ENCODE data around the gene SPTBN4. TPM values are rescaled to one million over a fixed set of nuclear protein-coding genes. Genes with fewer than 3 reads are reported as not detected.
A peak's percentile ranks its signal among the peaks of the same experiment; 100 is the strongest.

Gene SPTBN4
- polyA plus RNA-seq, 12 donors = 0.14 to 0.83 (median 0.33) TPM; not detected in 2

DNA sequence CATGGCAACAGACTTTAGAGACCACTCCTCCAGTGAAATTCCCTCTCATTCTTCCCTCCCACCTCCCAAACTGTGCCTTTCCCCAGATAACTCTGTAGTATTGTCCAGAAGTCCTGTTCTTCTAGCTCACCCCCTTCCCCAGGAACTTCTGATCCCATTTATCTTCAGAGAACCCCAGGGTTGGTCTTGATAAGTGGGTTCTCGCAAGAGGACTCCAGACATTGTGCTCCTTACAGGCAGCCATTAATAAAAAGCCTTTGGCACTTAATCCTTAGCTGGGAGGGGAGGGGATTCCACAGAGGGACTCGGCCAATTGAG lies 136.2 kb downstream of the SPTBN4 start:
- DNase-seq = no peak

DNA sequence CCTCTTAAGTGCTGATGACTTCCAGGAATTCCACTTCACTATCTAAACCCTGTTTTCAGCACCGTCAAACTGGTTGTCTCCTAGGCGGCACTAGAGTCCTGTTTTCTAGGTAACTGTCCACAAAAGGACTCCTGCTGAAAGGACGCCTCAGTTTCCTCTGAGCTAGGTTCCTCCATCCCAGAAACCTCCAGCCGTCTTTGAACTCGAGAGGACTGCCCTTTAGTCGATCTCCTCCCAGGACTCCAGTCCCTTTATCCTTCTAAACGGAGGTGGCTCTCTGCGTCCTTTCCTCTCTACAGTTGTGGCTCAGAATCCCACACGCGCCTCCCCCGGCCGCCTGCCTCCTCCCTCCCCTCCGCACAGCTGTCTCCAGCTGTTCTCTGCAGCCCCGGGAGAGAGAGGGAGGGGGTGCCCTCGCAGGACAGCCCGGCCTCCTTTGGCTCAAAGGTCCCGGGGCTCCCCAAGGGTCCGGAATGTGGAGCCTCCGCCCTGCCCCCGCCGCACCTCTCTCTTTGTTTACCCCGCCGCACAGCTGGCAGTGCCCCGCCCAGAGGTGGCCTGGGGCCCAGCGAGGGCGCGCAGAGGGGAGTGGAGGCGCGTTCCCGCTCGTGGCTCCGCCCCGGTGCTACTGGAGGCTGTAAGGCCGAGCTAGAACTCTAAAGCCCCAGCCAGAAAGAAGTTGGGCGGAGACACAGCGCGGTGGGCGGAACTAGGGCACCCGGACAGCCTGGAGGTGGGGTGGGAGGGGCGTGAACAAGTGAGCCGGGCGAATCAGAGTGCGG lies 136.8 kb downstream of the SPTBN4 start:
- DNase-seq = peak; percentile 97

DNA sequence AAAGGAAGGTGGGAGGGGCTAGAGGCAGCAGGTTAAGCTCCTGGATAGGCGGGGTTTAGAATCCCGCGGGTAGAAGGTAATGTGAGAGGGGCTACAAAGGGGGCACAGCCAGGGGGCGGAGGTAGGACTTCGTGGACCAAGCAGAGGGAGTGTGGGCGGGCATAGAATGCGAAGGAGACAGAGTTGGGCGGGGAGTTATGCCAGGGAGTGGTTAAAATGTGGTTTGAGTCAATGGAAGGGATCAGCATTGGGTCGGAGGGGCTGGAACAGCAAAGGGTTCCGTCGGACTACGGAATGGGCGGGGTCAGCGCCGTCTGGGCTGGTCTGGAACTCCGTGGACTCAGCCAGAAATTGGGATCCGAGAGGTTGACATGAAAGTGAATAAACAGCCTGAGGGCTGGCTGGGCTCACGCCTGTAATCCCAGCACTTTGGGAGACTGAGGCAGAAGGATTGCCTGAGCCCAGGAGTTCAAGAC lies 137.4 kb downstream of the SPTBN4 start:
- no peak for DNase-seq

DNA sequence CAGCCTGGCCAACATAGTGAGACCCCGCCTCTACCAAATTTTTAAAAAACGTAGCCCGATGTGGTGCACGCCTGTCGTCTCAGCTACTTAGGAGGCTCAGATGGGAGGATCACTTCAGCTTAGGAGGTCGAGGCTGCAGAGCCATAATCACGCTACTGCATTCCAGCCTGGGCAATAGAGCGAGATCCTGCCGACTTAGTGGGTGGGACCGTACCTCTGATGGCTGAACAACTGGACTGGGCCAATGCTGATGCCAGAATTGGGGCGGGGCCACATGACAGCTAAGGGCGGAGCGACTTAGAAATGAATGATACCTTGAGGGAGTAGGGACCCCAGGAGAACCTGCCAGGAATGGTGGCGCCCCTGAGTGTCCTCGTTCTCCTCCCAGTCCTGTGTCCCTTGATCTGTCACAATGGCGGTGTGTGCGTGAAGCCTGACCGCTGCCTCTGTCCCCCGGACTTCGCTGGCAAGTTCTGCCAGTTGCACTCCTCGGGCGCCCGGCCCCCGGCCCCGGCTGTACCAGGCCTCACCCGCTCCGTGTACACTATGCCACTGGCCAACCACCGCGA lies 137.9 kb downstream of the SPTBN4 start:
- DNase-seq = no peak

DNA sequence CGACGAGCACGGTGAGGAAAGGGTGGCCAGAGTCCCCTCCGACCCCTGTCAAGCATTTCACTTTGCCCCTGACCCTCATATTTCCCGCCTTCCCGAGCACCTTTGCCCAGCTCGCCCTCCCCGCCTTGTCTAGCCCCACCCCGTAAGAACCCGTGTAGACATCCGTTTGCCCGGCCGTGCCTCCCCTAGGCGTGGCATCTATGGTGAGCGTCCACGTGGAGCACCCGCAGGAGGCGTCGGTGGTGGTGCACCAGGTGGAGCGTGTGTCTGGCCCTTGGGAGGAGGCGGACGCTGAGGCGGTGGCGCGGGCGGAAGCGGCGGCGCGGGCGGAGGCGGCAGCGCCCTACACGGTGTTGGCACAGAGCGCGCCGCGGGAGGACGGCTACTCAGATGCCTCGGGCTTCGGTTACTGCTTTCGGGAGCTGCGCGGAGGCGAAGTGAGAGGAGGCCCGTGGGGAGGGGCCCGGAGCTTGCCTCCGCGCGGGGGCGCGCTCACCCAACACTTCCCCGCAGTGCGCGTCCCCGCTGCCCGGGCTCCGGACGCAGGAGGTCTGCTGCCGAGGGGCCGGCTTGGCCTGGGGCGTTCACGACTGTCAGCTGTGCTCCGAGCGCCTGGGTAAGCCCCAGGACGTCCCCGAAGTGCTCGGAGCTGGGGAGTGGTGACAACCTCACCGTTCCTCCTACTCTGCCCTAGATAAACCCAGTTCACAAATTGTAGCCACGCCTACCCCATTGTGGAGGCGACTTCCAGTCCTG lies 138.6 kb downstream of the SPTBN4 start:
- no peak for DNase-seq

DNA sequence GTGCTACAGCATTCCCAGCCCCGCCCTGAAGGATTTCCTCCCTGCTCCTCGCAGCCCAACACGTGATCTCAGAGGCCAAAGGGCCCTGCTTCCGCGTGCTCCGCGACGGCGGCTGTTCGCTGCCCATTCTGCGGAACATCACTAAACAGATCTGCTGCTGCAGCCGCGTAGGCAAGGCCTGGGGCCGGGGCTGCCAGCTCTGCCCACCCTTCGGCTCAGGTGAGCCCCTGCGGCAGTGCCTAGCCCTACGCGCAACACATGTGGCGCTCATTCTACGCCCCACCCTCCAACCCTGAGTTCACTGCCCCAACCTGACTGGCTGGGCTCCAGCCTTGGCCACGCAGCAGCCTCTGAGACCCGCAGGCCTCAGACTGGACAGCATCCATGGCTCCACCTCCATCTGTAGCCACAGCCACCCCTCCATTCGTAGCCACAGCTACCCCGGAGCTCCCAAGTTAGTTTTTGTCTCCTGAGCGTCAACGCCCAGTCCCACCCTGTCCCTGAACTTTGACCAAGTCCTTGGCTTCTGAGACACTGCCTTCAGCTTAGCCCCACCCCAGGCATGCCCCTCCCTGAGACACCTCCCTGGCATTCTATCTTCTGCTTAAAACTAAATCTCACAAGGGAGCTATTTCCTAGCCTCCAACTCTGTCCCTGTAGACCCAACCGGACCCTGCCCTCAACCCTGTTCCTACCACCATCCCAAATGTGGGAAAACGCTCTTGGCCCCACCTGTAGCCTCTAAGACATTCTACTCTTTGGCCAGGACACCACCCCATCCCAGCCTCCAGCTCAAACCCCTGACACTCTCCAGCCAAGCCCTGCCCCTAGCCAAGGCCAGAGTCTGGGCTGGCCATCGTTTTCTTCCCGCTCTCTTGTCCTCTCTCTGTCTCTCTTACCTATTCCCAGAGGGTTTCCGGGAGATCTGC lies 140.8 kb downstream of the SPTBN4 start:
- no peak for DNase-seq

DNA sequence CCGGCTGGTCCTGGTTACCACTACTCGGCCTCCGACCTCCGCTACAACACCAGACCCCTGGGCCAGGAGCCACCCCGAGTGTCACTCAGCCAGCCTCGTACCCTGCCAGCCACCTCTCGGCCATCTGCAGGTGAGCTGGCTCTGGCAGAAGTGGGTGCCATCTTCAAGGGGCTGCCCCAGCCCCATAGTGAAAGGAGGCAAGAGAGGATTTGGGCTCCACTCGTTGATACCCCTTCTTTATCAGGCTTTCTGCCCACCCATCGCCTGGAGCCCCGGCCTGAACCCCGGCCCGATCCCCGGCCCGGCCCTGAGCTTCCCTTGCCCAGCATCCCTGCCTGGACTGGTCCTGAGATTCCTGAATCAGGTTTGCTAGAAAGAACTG lies 141.4 kb downstream of the SPTBN4 start:
- no peak for DNase-seq

DNA sequence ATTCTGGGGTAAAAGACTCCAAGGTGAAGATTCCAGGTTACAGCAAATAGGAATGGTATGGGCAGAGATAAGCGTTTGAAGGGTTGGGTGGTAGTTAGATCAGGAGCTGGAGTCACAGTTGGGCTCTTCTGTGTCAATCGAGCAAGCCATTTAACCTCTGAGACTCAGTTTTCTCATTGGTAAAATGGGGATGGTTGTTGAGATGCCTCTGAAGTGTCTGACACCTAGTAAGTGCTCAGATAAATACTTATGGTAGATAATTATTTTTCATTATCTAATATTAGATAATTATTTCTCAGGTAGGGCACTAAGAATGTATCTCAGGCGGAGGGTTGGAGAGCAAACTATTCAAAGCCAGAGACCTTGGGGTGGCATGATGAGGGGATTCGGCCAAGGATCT lies 142.2 kb downstream of the SPTBN4 start:
- DNase-seq = no peak

DNA sequence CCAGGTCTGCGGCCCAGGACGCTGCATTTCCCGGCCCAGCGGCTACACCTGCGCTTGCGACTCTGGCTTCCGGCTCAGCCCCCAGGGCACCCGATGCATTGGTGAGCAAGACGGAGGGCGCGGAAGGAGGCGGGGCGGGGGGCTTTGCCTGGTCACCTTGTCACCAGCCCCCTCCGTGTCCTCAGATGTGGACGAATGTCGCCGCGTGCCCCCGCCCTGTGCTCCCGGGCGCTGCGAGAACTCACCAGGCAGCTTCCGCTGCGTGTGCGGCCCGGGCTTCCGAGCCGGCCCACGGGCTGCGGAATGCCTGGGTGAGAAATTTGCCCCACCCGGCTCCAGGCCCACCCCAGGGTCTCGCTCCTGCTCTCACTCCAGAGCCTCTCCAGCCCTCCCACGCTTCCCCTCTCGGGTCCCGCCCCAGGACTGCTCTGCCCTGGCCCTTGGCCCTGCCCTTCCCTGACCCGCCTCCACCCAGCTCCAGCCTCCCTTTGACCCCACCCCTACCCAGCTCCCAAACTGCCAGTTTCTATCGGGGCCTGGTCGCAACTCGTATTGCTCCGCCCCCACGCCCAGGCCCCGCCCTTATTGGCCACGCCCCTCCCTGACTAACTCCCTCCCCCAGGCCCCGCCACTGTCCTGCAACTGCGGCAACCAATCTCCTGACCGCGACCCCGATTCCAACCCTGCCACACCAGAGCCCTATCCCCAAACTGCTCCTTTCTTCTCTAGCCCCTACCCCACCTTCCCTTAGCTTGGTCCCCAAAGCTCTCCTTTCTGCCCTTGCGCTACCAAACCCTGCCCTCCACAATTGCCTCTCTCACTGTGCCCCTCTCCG lies 143.0 kb downstream of the SPTBN4 start:
- DNase-seq = no peak

DNA sequence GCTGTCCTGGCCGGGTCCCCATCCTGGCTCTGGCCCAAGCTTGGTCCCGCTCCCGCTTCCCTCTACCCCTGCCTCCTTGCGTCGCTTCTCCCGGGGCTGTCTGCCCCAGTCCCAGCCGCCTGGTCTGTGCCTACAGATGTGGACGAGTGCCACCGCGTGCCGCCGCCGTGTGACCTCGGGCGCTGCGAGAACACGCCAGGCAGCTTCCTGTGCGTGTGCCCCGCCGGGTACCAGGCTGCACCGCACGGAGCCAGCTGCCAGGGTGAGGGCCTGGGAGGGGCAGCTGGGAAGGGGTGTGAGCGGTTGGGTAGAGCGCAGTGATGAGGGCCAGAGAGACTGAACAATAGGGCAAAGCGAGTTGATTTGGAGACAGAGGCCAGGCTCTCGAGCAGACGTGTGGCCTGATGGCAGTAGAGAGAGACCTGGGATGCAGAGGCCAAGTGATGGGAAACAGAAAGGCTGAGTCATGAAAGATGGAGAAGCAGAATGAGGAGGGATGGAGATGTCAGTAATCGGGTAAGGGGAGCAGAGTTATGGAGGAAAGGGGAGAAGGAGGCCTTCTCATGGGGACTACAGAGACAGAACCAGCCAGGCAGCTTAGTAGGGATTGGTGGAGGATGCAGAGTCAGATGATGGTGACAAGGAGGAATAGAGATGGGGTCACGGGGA lies 143.7 kb downstream of the SPTBN4 start:
- DNase-seq = no peak

DNA sequence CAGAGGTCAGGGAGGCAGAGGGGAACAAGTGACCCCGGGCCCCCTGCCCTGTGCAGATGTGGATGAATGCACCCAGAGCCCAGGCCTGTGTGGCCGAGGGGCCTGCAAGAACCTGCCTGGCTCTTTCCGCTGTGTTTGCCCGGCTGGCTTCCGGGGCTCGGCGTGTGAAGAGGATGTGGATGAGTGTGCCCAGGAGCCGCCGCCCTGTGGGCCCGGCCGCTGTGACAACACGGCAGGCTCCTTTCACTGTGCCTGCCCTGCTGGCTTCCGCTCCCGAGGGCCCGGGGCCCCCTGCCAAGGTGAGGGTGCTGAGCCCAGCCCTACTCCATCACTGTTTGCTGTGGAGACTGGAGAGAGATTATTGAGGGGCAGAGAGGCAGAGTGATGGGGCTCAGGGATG lies 144.3 kb downstream of the SPTBN4 start:
- DNase-seq = no peak

DNA sequence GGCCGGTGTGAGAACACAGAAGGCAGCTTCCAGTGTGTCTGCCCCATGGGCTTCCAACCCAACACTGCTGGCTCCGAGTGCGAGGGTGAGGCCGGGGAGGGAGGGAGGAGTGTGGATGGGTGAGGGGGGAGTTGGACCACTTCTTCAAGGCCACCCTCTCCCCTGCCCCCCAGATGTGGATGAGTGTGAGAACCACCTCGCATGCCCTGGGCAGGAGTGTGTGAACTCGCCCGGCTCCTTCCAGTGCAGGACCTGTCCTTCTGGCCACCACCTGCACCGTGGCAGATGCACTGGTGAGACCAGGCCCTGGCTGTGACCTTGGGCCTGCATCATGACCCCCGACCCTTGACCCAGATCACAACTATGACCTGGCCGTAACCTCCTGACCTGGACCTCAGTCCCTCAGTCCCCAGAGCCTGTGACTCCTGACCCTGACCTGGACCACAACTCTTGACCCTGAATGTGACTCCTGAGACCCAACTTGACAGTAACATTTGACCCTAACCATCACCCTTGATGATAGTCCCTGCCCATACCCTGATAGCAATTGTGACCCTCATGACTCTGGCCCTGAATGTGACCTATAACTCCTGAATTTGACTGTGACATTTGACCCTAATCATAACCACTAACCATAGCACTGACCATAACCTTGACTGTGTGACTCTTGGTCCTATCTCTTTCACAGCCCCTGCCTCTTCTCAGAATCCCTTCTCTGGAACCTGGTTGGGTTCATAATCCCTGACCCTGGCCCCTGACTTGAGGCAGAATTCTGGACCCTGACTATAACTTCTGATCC lies 145.3 kb downstream of the SPTBN4 start:
- DNase-seq = no peak

DNA sequence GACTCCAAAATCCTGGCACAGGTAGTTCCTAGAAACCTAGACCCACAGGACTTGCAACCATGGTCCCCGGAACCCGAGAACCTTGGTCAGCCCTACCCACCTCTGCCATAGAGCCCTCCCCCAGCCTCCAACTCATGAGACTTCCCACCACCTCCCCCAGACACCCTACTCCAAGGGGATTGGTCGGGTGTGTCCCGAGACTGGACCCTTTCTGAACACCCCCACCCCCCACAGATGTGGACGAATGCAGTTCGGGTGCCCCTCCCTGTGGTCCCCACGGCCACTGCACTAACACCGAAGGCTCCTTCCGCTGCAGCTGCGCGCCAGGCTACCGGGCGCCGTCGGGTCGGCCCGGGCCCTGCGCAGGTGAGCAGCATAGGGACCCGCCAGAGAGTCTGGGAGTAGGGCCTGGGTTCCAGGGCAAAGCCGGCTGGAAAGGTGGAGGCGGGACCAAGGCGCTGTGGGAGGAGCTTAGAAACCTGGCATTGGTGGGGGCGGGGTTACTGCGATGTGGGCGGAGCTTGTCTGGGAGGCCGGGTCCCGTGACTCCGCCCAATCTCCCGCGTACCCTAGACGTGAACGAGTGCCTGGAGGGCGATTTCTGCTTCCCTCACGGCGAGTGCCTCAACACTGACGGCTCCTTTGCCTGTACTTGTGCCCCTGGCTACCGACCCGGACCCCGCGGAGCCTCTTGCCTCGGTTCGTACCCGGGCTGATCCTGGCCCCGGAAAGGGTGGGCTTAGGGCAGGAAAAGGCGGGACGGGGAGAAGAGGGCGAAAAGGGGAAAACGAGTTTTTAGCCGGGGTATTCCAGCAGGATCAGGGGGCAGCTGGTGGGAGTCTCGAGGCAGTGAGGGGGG lies 146.3 kb downstream of the SPTBN4 start:
- DNase-seq = no peak

DNA sequence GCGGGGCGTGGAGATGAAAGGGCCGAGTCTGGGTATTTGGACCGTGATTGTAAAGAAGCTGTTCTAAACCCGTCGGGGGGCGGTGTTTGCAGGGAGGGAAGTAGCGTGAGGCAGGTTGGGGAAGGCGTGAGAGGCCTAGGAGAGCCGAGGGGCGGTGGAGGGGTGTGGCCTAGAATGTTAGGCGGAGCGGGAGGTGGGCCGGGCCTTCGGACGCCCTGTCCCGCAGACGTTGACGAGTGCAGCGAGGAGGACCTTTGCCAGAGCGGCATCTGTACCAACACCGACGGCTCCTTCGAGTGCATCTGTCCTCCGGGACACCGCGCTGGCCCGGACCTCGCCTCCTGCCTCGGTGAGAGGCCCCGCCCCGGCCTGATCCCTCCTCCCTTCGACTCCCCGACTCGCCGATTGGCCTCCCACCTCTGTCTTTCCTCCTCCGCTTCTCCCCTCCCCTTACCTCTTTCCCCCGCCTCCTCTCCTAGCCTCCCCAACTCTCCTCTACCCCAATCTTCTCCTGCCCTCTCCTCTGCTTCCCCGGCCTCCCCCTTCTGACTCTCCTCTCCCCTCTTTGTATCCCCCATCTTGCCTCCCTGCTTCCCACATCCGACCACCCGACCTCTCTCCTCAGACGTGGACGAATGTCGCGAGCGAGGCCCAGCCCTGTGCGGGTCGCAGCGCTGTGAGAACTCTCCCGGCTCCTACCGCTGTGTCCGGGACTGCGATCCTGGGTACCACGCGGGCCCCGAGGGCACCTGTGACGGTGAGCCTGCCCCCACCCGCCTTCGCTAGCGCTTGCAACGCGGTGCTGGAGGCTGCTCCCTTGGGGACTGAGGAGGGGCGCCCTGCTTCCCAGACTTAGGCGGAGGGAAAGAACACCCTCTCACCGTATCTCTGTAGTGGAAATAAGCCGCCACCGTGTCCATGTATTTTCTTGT lies 147.2 kb downstream of the SPTBN4 start:
- peak; percentile 76 for DNase-seq

DNA sequence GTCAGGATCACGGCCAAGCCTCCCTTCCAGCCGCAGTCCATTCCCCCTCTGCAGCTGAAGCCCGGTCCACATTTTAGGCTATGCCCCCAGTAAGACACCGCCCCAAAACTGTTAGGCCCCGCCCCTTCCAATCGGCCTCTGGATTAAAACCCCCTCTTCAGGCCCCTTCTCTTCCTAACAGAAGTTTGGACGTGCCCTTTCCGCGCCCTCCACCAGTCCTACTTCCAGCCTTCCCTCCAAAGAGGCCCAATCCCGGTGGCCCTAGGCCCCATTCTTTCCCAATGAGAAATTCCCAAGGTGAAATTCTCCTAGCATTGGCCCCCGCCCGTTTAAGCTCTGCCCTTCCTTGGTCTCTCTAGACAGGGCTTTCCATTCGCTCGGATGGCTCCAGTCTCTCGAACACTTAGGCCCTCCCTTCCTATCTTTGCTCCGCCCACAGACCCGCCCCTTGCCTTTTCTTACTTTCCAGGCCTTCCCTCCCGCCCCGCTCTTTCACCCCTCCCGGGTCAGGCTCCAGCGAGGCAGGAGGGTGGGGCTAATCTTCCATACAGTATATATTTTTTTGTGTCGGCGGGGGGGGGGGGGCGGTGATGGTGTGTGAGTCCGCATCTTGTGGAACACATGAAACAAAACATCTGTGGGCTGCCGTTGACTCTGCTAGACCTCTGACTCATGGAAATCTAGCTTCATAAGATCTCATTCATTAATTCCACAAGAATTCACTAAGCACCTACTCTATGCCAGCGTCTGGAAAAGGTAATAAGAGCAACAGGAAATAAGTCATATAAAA lies 148.0 kb downstream of the SPTBN4 start:
- DNase-seq = peak; percentile 78

DNA sequence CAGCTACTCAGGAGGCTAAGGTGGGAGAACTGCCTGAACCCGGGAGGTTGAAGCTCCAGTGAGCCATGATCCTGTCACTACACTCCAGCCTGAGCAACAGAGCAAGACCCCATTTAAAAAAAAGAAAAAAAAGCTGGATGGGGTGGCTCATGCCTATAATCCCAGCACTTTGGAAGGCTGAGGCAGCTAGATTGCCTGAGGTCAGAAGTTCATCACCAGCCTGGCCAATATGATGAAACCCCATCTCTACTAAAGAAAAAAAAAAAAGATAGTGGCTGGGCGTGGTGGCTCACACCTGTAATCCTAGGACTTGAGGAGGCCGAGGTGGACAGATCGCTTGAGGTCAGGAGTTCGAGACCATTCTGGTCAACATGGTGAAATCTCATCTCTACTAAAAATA lies 149.4 kb downstream of the SPTBN4 start:
- DNase-seq = no peak

DNA sequence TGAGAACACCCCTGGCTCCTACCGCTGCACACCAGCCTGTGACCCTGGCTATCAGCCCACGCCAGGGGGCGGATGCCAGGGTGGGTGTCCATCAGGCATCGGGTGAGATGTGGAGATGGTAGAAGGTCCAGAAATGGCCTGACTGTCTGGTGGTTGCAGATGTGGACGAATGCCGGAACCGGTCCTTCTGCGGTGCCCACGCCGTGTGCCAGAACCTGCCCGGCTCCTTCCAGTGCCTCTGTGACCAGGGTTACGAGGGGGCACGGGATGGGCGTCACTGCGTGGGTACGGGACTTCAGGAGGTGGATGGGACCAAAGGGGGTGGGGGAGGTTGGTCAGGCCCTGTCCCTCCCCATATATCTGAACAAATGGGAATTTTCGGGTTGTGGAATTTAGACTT lies 150.1 kb downstream of the SPTBN4 start:
- no peak for DNase-seq

Data from muscle of arm (tissue), 12 donors.